ENCODE results near the gene MOCOS. TPM values are rescaled to one million over a fixed set of nuclear protein-coding genes. Genes with fewer than 3 reads are reported as not detected.

The MOCOS gene
- total RNA-seq, 4 donors from 2014 or later = 2.2 to 11.4 (median 5.1) TPM

GRCh38 chr18:36241831-36242230, 54.5 kb downstream of the MOCOS start:
- ATAC-seq (ENCODE audit: low FRiP score) (no peak), DNase-seq (ENCODE audit: low spot score) (no peak)
- no peak for TF ChIP-seq CTCF (IDR thresholded peaks at IDR 0.05)

- no peak for TF ChIP-seq CTCF (IDR thresholded peaks at IDR 0.05)
- ATAC-seq (ENCODE audit: low FRiP score) (no peak), DNase-seq (ENCODE audit: low spot score) (no peak)
Measured at GRCh38 chr18:36247036-36247435, 59.7 kb downstream of the MOCOS start.

- ATAC-seq (ENCODE audit: low FRiP score) = no peak
- DNase-seq (ENCODE audit: low spot score) = no peak
- no peak for TF ChIP-seq CTCF (IDR thresholded peaks at IDR 0.05)
Measured at GRCh38 chr18:36249392-36249791, 62.1 kb downstream of the MOCOS start.

- ATAC-seq (ENCODE audit: low FRiP score) (no peak), DNase-seq (ENCODE audit: low spot score) (no peak)
- no peak for TF ChIP-seq CTCF (IDR thresholded peaks at IDR 0.05)
Measured at GRCh38 chr18:36250827-36251226, 63.5 kb downstream of the MOCOS start.

GRCh38 chr18:36255072-36255698, 67.9 kb downstream of the MOCOS start:
- ATAC-seq (ENCODE audit: low FRiP score) = no peak
- no peak for DNase-seq (ENCODE audit: low spot score)
- no peak for TF ChIP-seq CTCF (IDR thresholded peaks at IDR 0.05)

GRCh38 chr18:36256094-36256493, 68.8 kb downstream of the MOCOS start:
- no peak for DNase-seq (ENCODE audit: low spot score)
- no peak for ATAC-seq (ENCODE audit: low FRiP score)
- TF ChIP-seq CTCF (IDR thresholded peaks at IDR 0.05) = no peak

- no peak for TF ChIP-seq CTCF (IDR thresholded peaks at IDR 0.05)
- ATAC-seq (ENCODE audit: low FRiP score) (no peak), DNase-seq (ENCODE audit: low spot score) (no peak)
Measured at GRCh38 chr18:36262971-36263370, 75.7 kb downstream of the MOCOS start.

Measured in omental fat pad (tissue), 4 donors.